GM18870 (cell line): ENCODE results near the gene SIDT1.
A peak's percentile ranks its signal among the peaks of the same experiment; 100 is the strongest.

Source experiments
- ATAC-seq: cut with Tn5 transposase; IDR thresholded peaks from one replicate; pipeline ENCODE4 v1.9.1; 2021; ENCODE audit warnings: moderate library complexity; ENCODE audit not compliant: unreplicated experiment

SIDT1 gene

GRCh38 chr3:113545594-113545993 lies 13.2 kb downstream of the SIDT1 start:
- ATAC-seq: no peak

GRCh38 chr3:113546414-113546893 lies 14.1 kb downstream of the SIDT1 start:
- ATAC-seq: peak; percentile 86

GRCh38 chr3:113548501-113548900 lies 16.1 kb downstream of the SIDT1 start:
- ATAC-seq: no peak

- no peak for ATAC-seq
These were observed 19.5 kb downstream of the SIDT1 start for GRCh38 chr3:113551820-113552219.

GRCh38 chr3:113552851-113553250 lies 20.5 kb downstream of the SIDT1 start:
- no peak for ATAC-seq

GRCh38 chr3:113555138-113555537 lies 22.8 kb downstream of the SIDT1 start:
- no peak for ATAC-seq

- ATAC-seq: no peak
These were observed 24.1 kb downstream of the SIDT1 start for GRCh38 chr3:113556316-113556945.

- ATAC-seq: no peak
These were observed 24.6 kb downstream of the SIDT1 start for GRCh38 chr3:113556946-113557335.

- ATAC-seq: no peak
These were observed 25.0 kb downstream of the SIDT1 start for GRCh38 chr3:113557374-113557773.

- no peak for ATAC-seq
These were observed 26.7 kb downstream of the SIDT1 start for GRCh38 chr3:113559009-113559408.

GRCh38 chr3:113560271-113560670 lies 27.9 kb downstream of the SIDT1 start:
- ATAC-seq: no peak

- ATAC-seq: no peak
These were observed 28.7 kb downstream of the SIDT1 start for GRCh38 chr3:113560831-113561623.

GRCh38 chr3:113565555-113565954 lies 33.2 kb downstream of the SIDT1 start:
- ATAC-seq: no peak

GRCh38 chr3:113570158-113570557 lies 37.8 kb downstream of the SIDT1 start:
- no peak for ATAC-seq

- no peak for ATAC-seq
These were observed 39.0 kb downstream of the SIDT1 start for GRCh38 chr3:113571360-113571759.

- ATAC-seq: no peak
These were observed 41.4 kb downstream of the SIDT1 start for GRCh38 chr3:113573728-113574127.

- no peak for ATAC-seq
These were observed 41.9 kb downstream of the SIDT1 start for GRCh38 chr3:113574213-113574612.

GRCh38 chr3:113575206-113575605 lies 42.9 kb downstream of the SIDT1 start:
- no peak for ATAC-seq

- no peak for ATAC-seq
These were observed 52.9 kb downstream of the SIDT1 start for GRCh38 chr3:113585228-113585627.

- no peak for ATAC-seq
These were observed 53.4 kb downstream of the SIDT1 start for GRCh38 chr3:113585720-113586119.

- ATAC-seq: no peak
These were observed 56.5 kb downstream of the SIDT1 start for GRCh38 chr3:113588806-113589205.

- no peak for ATAC-seq
These were observed 57.6 kb downstream of the SIDT1 start for GRCh38 chr3:113589971-113590370.
